OCI-LY3 (cell line): ENCODE measurements around the gene VAMP5.

Experiments
- H2AFZ ChIP-seq: fragments of 200-600, 300-600 bp; shearing (Covaris generic); 2 replicates; pipeline ENCODE4 v1.6.0; 2014; ENCODE audit warnings: antibody characterized with exemption, low read depth, low read length
- H3K27ac ChIP-seq: fragments of 200-600, 300-600 bp; sonication (generic); 2 replicates; pipeline ENCODE4 v1.5.1; 2014; ENCODE audit warnings: mild to moderate bottlenecking, low read length, moderate library complexity, mixed read lengths
- H3K27me3 ChIP-seq: fragments of 200-600, 300-600 bp; sonication (generic); 2 replicates; pipeline ENCODE4 v1.6.1; 2014; ENCODE audit warnings: low read depth, low read length, mixed read lengths
- H3K36me3 ChIP-seq: fragments of 200-600, 300-600 bp; sonication (generic); replicated peaks from 2 replicates; pipeline ENCODE3; 2014; ENCODE audit warnings: low read depth, low read length, mixed read lengths
- H3K4me1 ChIP-seq: fragments of 300-600, 200-600 bp; sonication (generic); 2 replicates; pipeline ENCODE4 v1.6.1; 2014; ENCODE audit warnings: low read length, mixed read lengths
- H3K4me2 ChIP-seq: fragments of 200-600, 300-600 bp; sonication (generic); 2 replicates; pipeline ENCODE4 v1.6.1; 2014; ENCODE audit warnings: low read length, mixed read lengths
- H3K4me3 ChIP-seq: fragments of 300-600, 200-600 bp; sonication (generic); 2 replicates; pipeline ENCODE4 v1.5.1; 2014; ENCODE audit warnings: antibody characterized with exemption, mild to moderate bottlenecking, low read length, moderate library complexity
- H3K79me2 ChIP-seq: fragments of 300-600, 200-600 bp; shearing (Covaris generic); 2 replicates; pipeline ENCODE4 v1.6.1; 2014; ENCODE audit warnings: mild to moderate bottlenecking, low read length, mixed read lengths
- H3K9ac ChIP-seq: fragments of 300-600, 200-600 bp; shearing (Covaris generic); 2 replicates; pipeline ENCODE4 v1.6.0; 2014; ENCODE audit warnings: mild to moderate bottlenecking, low read length, moderate library complexity
- H3K9me3 ChIP-seq: fragments of 200-600, 300-600 bp; shearing (Covaris generic); 2 replicates; pipeline ENCODE4 v1.6.1; 2014; ENCODE audit warnings: low read length, mixed read lengths; ENCODE audit not compliant: insufficient read depth
- H4K20me1 ChIP-seq: fragments of 200-600, 300-600 bp; sonication (generic); 2 replicates; pipeline ENCODE4 v1.6.1; 2016; ENCODE audit warnings: low read length, mixed read lengths; ENCODE audit not compliant: insufficient read depth
- CTCF ChIP-seq: fragments of 200-600, 300-600 bp; sonication (generic); IDR thresholded peaks from 2 replicates; pipeline ENCODE4 v1.5.1; 2014; ENCODE audit warnings: antibody characterized with exemption, low read length, low read depth
- EZH2phosphoT487 ChIP-seq: fragments of 200-600 bp; shearing (Covaris generic); IDR thresholded peaks from 2 replicates; pipeline ENCODE4 v1.6.1; 2018; ENCODE audit warnings: antibody characterized with exemption, mixed run types, low read depth

The VAMP5 gene

GRCh38 chr2:85547089-85547858, 37.0 kb upstream of the VAMP5 start:
- TF ChIP-seq EZH2phosphoT487 = no peak
- peaks cover 10% of the 10 kb centered on the region for H3K79me2 ChIP-seq
- no peak overlapping the region for H3K4me2 ChIP-seq
- no peak overlapping the region for H3K9ac ChIP-seq
- no peaks in the 10 kb centered on the region for H3K27me3 ChIP-seq
- peaks cover 51% of the 10 kb centered on the region for H3K36me3 ChIP-seq
- no peaks in the 10 kb centered on the region for H3K9me3 ChIP-seq
- H2AFZ ChIP-seq = no peak overlapping the region
- H3K4me3 ChIP-seq = no peak overlapping the region
- no peak overlapping the region for H3K27ac ChIP-seq
- peaks cover 13% of the 10 kb centered on the region; the same call in 1 of the 2 replicates for H4K20me1 ChIP-seq
- H3K4me1 ChIP-seq = no peaks in the 10 kb centered on the region

GRCh38 chr2:85547859-85548607, 36.2 kb upstream of the VAMP5 start:
- 0 out of 2 replicates have a peak, but pooled peaks cover 5% of the 10 kb centered on the region for H4K20me1 ChIP-seq
- no peak overlapping the region for H3K9ac ChIP-seq
- H3K9me3 ChIP-seq = no peaks in the 10 kb centered on the region
- H3K4me1 ChIP-seq = no peaks in the 10 kb centered on the region
- peaks cover 2% of the 10 kb centered on the region for H3K79me2 ChIP-seq
- H3K4me2 ChIP-seq = no peak overlapping the region
- no peaks in the 10 kb centered on the region for H3K27me3 ChIP-seq
- TF ChIP-seq CTCF (no peak), EZH2phosphoT487 (no peak)
- no peak overlapping the region for H3K27ac ChIP-seq
- H3K36me3 ChIP-seq = peaks cover 50% of the 10 kb centered on the region
- no peak overlapping the region for H3K4me3 ChIP-seq
- no peak overlapping the region for H2AFZ ChIP-seq

GRCh38 chr2:85548608-85548900, 35.7 kb upstream of the VAMP5 start:
- no peaks in the 10 kb centered on the region for H3K9me3 ChIP-seq
- H3K4me3 ChIP-seq = no peak overlapping the region
- H3K4me1 ChIP-seq = no peaks in the 10 kb centered on the region
- no peaks in the 10 kb centered on the region for H3K79me2 ChIP-seq
- peaks cover 48% of the 10 kb centered on the region for H3K36me3 ChIP-seq
- no peak overlapping the region for H3K9ac ChIP-seq
- TF ChIP-seq CTCF = no peak
- no peak for TF ChIP-seq EZH2phosphoT487
- no peak overlapping the region for H2AFZ ChIP-seq
- H3K4me2 ChIP-seq = no peak overlapping the region
- no peaks in the 10 kb centered on the region for H3K27me3 ChIP-seq
- 0 out of 2 replicates have a peak, but pooled peaks cover 3% of the 10 kb centered on the region for H4K20me1 ChIP-seq
- no peak overlapping the region for H3K27ac ChIP-seq

GRCh38 chr2:85549095-85549494, 35.1 kb upstream of the VAMP5 start:
- 0 out of 2 replicates have a peak, but pooled peaks cover 3% of the 10 kb centered on the region for H4K20me1 ChIP-seq
- no peak overlapping the region for H3K9ac ChIP-seq
- peaks cover 51% of the 10 kb centered on the region for H3K36me3 ChIP-seq
- H2AFZ ChIP-seq = no peak overlapping the region
- no peaks in the 10 kb centered on the region for H3K27me3 ChIP-seq
- no peak overlapping the region for H3K4me3 ChIP-seq
- TF ChIP-seq EZH2phosphoT487 = no peak
- no peak for TF ChIP-seq CTCF
- H3K9me3 ChIP-seq = no peaks in the 10 kb centered on the region
- no peaks in the 10 kb centered on the region for H3K79me2 ChIP-seq
- H3K27ac ChIP-seq = no peak overlapping the region
- H3K4me1 ChIP-seq = no peaks in the 10 kb centered on the region
- no peak overlapping the region for H3K4me2 ChIP-seq
